GM21786 (cell line): ENCODE results near the gene TMEM242.

Source experiments
- ATAC-seq: cut with Tn5 transposase; IDR thresholded peaks from one replicate; pipeline ENCODE4 v1.9.1; 2021; ENCODE audit not compliant: unreplicated experiment

Gene TMEM242

GRCh38 chr6:157291356-157291755 is 32.0 kb downstream of the TMEM242 start:
- ATAC-seq: no peak

- ATAC-seq: no peak
These were observed 32.5 kb downstream of the TMEM242 start for GRCh38 chr6:157290797-157291196.

GRCh38 chr6:157289764-157290163 is 33.6 kb downstream of the TMEM242 start:
- no peak for ATAC-seq

- ATAC-seq: no peak
These were observed 34.7 kb downstream of the TMEM242 start for GRCh38 chr6:157288575-157288974.

- no peak for ATAC-seq
These were observed 35.4 kb downstream of the TMEM242 start for GRCh38 chr6:157287923-157288322.

- ATAC-seq: no peak
These were observed 36.0 kb downstream of the TMEM242 start for GRCh38 chr6:157287247-157287850.

- no peak for ATAC-seq
These were observed 37.9 kb downstream of the TMEM242 start for GRCh38 chr6:157285422-157285779.

- ATAC-seq: no peak
These were observed 38.4 kb downstream of the TMEM242 start for GRCh38 chr6:157284738-157285421.

GRCh38 chr6:157283900-157284737 is 39.2 kb downstream of the TMEM242 start:
- ATAC-seq: no peak

GRCh38 chr6:157283330-157283898 is 39.9 kb downstream of the TMEM242 start:
- no peak for ATAC-seq

GRCh38 chr6:157282284-157282683 is 41.0 kb downstream of the TMEM242 start:
- no peak for ATAC-seq

GRCh38 chr6:157281570-157281969 is 41.7 kb downstream of the TMEM242 start:
- no peak for ATAC-seq

- no peak for ATAC-seq
These were observed 42.4 kb downstream of the TMEM242 start for GRCh38 chr6:157280947-157281346.

- no peak for ATAC-seq
These were observed 43.2 kb downstream of the TMEM242 start for GRCh38 chr6:157280157-157280556.

GRCh38 chr6:157278171-157278570 is 45.1 kb downstream of the TMEM242 start:
- no peak for ATAC-seq

- ATAC-seq: no peak
These were observed 46.6 kb downstream of the TMEM242 start for GRCh38 chr6:157276731-157277130.

GRCh38 chr6:157276134-157276532 is 47.2 kb downstream of the TMEM242 start:
- ATAC-seq: no peak

GRCh38 chr6:157274471-157275226 is 48.7 kb downstream of the TMEM242 start:
- peak; percentile 85 for ATAC-seq

- ATAC-seq: peak; percentile 47
These were observed 49.4 kb downstream of the TMEM242 start for GRCh38 chr6:157273756-157274470.
